PC-9 (cell line): ENCODE measurements around the gene KREMEN1. TPM values are rescaled to one million over a fixed set of nuclear protein-coding genes. Genes with fewer than 3 reads are reported as not detected.

Source experiments
- BruUV-seq: library from RNA; stranded (reverse); fragments of 400-500 nt; replicated peaks from 2 replicates; lab custom pipeline; 2021; lab: Mats Ljungman, UMichigan
- CTCF ChIA-PET: fragments of 300-600 bp; sonication (Branson Sonifier 250); formaldehyde crosslinking; loops from one replicate; lab custom pipeline; 2022; ENCODE audit warnings: antibody characterized with exemption; lab: Charles Lee
- POLR2A ChIA-PET: fragments of 300-600 bp; sonication (Branson Sonifier 250); formaldehyde crosslinking; loops from one replicate; lab custom pipeline; 2022; ENCODE audit warnings: antibody characterized with exemption; ENCODE audit not compliant: unreplicated experiment; lab: Charles Lee
- DNase-seq, 2 experiments: peaks; one replicate each; pipeline versions ENCODE4 v3.0.0 to v3.0.0-alpha.2; 2015 to 2022; ENCODE audit warnings: mixed read lengths in 1 of 2
- H2AFZ ChIP-seq: fragments of 200-600 bp; sonication (generic); 2 replicates; pipeline ENCODE4 v1.8.1; 2017; ENCODE audit warnings: antibody characterized with exemption
- H3F3A ChIP-seq: fragments of 200-600 bp; sonication (generic); 2 replicates; pipeline ENCODE4 v1.8.1; 2017; ENCODE audit warnings: antibody characterized with exemption, mild to moderate bottlenecking, low read depth; ENCODE audit not compliant: insufficient read depth
- H3K27ac ChIP-seq: fragments of 200-600 bp; sonication (generic); 2 replicates; pipeline ENCODE4 v1.6.1; 2016; ENCODE audit warnings: mixed run types
- H3K27me3 ChIP-seq: fragments of 200-600 bp; sonication (generic); 2 replicates; pipeline ENCODE4 v1.6.1; 2016; ENCODE audit warnings: low read depth, mixed run types; ENCODE audit not compliant: insufficient read depth
- H3K36me3 ChIP-seq: fragments of 200-600 bp; sonication (generic); 2 replicates; pipeline ENCODE4 v1.6.1; 2016; ENCODE audit warnings: low read depth, mixed run types
- H3K4me1 ChIP-seq: fragments of 200-600 bp; sonication (generic); replicated peaks from 2 replicates; pipeline ENCODE4 v1.6.1; 2016; ENCODE audit warnings: mixed run types; ENCODE audit not compliant: insufficient read depth
- H3K4me2 ChIP-seq: fragments of 200-600 bp; sonication (generic); 2 replicates; pipeline ENCODE4 v1.6.1; 2017; ENCODE audit warnings: mixed run types
- H3K4me3 ChIP-seq: fragments of 200-600 bp; sonication (generic); 2 replicates; pipeline ENCODE4 v1.6.1; 2016; ENCODE audit warnings: mixed run types
- H3K79me2 ChIP-seq: fragments of 200-600 bp; sonication (generic); 2 replicates; pipeline ENCODE4 v1.6.1; 2017; ENCODE audit warnings: low read depth, mixed run types
- H3K9me2 ChIP-seq: fragments of 200-600 bp; sonication (generic); 2 replicates; pipeline ENCODE4 v1.8.1; 2017; ENCODE audit warnings: mild to moderate bottlenecking; ENCODE audit not compliant: insufficient read depth
- H3K9me3 ChIP-seq: fragments of 200-600 bp; sonication (generic); 2 replicates; pipeline ENCODE4 v1.8.1; 2016; ENCODE audit warnings: low read depth; ENCODE audit not compliant: insufficient read depth
- H4K20me1 ChIP-seq: fragments of 200-600 bp; sonication (generic); 2 replicates; pipeline ENCODE4 v1.8.1; 2017; ENCODE audit not compliant: insufficient read depth
- CTCF ChIP-seq: fragments of 200-600 bp; sonication (generic); conservative IDR thresholded peaks from 2 replicates; pipeline ENCODE4 v1.6.1; 2017; ENCODE audit warnings: mixed run types, antibody characterized with exemption, mild to moderate bottlenecking, moderate library complexity
- EZH2 ChIP-seq: fragments of 200-600 bp; sonication (generic); IDR thresholded peaks from 2 replicates; pipeline ENCODE4 v1.8.0; 2017; ENCODE audit warnings: antibody characterized with exemption, low read depth
- intact Hi-C: fragments of 100-400 bp; cut with micrococcal nuclease; formaldehyde crosslinking; loops from one replicate; pipeline ENCODE4 v1.10.0; 2022; ENCODE audit not compliant: unreplicated experiment
- total RNA-seq: library from RNA; stranded (reverse); gene quantifications from 2 replicates; pipeline ENCODE4 v1.2.3, GENCODE V29; 2021

KREMEN1 gene
- total RNA-seq, 1 experiment from 2014 or later, result 6.1 TPM

- no TSS peak for BruUV-seq
- H3K4me2 ChIP-seq, result no peak overlapping the region
- H3K79me2 ChIP-seq, result no peaks in the 10 kb centered on the region
- no peak for DNase-seq
- H3K9me3 ChIP-seq, result no peaks in the 10 kb centered on the region
- ChIA-PET POLR2A (interaction anchor here (0.7 kb wide), 1 partner anchor 106 kb away, joined by 5 read pairs; no protein-coding TSS in a partner anchor), CTCF (no interaction called here)
- no peak overlapping the region for H3K27ac ChIP-seq
- no peak overlapping the region for H3K4me3 ChIP-seq
- intact Hi-C loops, result no loop called here
- no peaks in the 10 kb centered on the region for H3K4me1 ChIP-seq
- no peaks in the 10 kb centered on the region for H3K9me2 ChIP-seq
- TF ChIP-seq CTCF, result no peak
- no peak for TF ChIP-seq EZH2
- no peaks in the 10 kb centered on the region for H4K20me1 ChIP-seq
- peaks cover 5% of the 10 kb centered on the region; the same call in 1 of the 2 replicates for H3F3A ChIP-seq
- H2AFZ ChIP-seq, result no peak overlapping the region
- peaks cover 13% of the 10 kb centered on the region for H3K27me3 ChIP-seq
- no peaks in the 10 kb centered on the region for H3K36me3 ChIP-seq
Measured at GRCh38 chr22:29199702-29200400, 127.0 kb downstream of the KREMEN1 start.

GRCh38 chr22:29200901-29201300 is 128.1 kb downstream of the KREMEN1 start:
- no TSS peak for BruUV-seq
- Histone ChIP-seq H3K9me3 (no peaks in the 10 kb centered on the region), H3K79me2 (no peaks in the 10 kb centered on the region), H3K36me3 (no peaks in the 10 kb centered on the region), H3K4me1 (no peaks in the 10 kb centered on the region), H3K27me3 (peaks cover 20% of the 10 kb centered on the region), H3K4me2 (no peak overlapping the region), H3K27ac (no peak overlapping the region), H3K4me3 (no peak overlapping the region), H4K20me1 (no peaks in the 10 kb centered on the region), H3K9me2 (no peaks in the 10 kb centered on the region), H3F3A (peaks cover 5% of the 10 kb centered on the region; the same call in 1 of the 2 replicates), H2AFZ (no peak overlapping the region)
- TF ChIP-seq CTCF, result no peak
- TF ChIP-seq EZH2, result no peak
- ChIA-PET POLR2A (no interaction called here), CTCF (no interaction called here)
- intact Hi-C loops, result no loop called here
- no peak for DNase-seq

GRCh38 chr22:29201782-29202181 is 128.9 kb downstream of the KREMEN1 start:
- Histone ChIP-seq H3K27me3 (peaks cover 29% of the 10 kb centered on the region), H3K27ac (no peak overlapping the region), H3K9me3 (no peaks in the 10 kb centered on the region), H2AFZ (no peak overlapping the region), H4K20me1 (no peaks in the 10 kb centered on the region), H3K79me2 (no peaks in the 10 kb centered on the region), H3K4me1 (no peaks in the 10 kb centered on the region), H3K4me2 (no peak overlapping the region), H3K36me3 (no peaks in the 10 kb centered on the region), H3K9me2 (no peaks in the 10 kb centered on the region), H3K4me3 (no peak overlapping the region), H3F3A (peaks cover 4% of the 10 kb centered on the region; the same call in 1 of the 2 replicates)
- ChIA-PET POLR2A (interaction anchor here (0.6 kb wide), 1 partner anchor 442 kb away, joined by 5 read pairs; no protein-coding TSS in a partner anchor), CTCF (no interaction called here)
- no TSS peak for BruUV-seq
- no peak for TF ChIP-seq CTCF
- no peak for TF ChIP-seq EZH2
- intact Hi-C loops, result no loop called here
- no peak for DNase-seq
